Measurements from ENCODE around the gene GABARAP.

GABARAP gene

GRCh38 chr17:7241783-7242716 lies at the start of gene GABARAP:
GABARAP (minus strand) TSS chr17:7242449; CDS start chr17:7242330, 119 bp downstream.
- peak; percentile 69 for DNase-seq

GRCh38 chr17:7290685-7291084 lies 48.4 kb upstream of the GABARAP start:
- no peak for DNase-seq

- no peak for DNase-seq
Observed at GRCh38 chr17:7290166-7290565, 47.9 kb upstream of the GABARAP start.

- no peak for DNase-seq
Observed at GRCh38 chr17:7289256-7290032, 47.2 kb upstream of the GABARAP start.

- DNase-seq, result no peak
Observed at GRCh38 chr17:7285679-7286078, 43.4 kb upstream of the GABARAP start.

GRCh38 chr17:7284911-7285310 lies 42.7 kb upstream of the GABARAP start:
- no peak for DNase-seq

- no peak for DNase-seq
Observed at GRCh38 chr17:7283471-7284216, 41.4 kb upstream of the GABARAP start.

- DNase-seq, result no peak
Observed at GRCh38 chr17:7282752-7283321, 40.6 kb upstream of the GABARAP start.

- DNase-seq, result no peak
Observed at GRCh38 chr17:7281953-7282751, 39.9 kb upstream of the GABARAP start.

GRCh38 chr17:7281074-7281952 lies 39.1 kb upstream of the GABARAP start, which contains the start of gene SLC2A4:
SLC2A4 (plus strand) TSS chr17:7281718; CDS start chr17:7281935, 217 bp downstream.
- peak; percentile 36 for DNase-seq

- DNase-seq, result peak; percentile 5
Observed at GRCh38 chr17:7280519-7281073, 38.3 kb upstream of the GABARAP start.

- no peak for DNase-seq
Observed at GRCh38 chr17:7279448-7279847, 37.2 kb upstream of the GABARAP start.

- DNase-seq, result no peak
Observed at GRCh38 chr17:7266784-7267183, 24.5 kb upstream of the GABARAP start.

- DNase-seq, result no peak
Observed at GRCh38 chr17:7263801-7264078, 21.5 kb upstream of the GABARAP start.

- DNase-seq, result no peak
Observed at GRCh38 chr17:7262935-7263800, 20.9 kb upstream of the GABARAP start.

- DNase-seq, result no peak
Observed at GRCh38 chr17:7262192-7262934, 20.1 kb upstream of the GABARAP start, which contains the start of gene CLDN7. CLDN7 (minus strand) TSS chr17:7262478; CDS start chr17:7262043, 435 bp downstream.

GRCh38 chr17:7261379-7262191 lies 19.3 kb upstream of the GABARAP start:
- DNase-seq, result no peak

All from NCI-H1417 treated with DMSO at 0.1 percent for 48 hours (cell line).